Dermis microvascular lymphatic vessel endothelial cell (primary cell): Measurements from ENCODE around the gene USP53. TPM values are rescaled to one million over a fixed set of nuclear protein-coding genes. Genes with fewer than 3 reads are reported as not detected.
"Not testable (repeated sequence)": the region's sequence is repeated elsewhere in the genome, so short reads cannot be mapped to it uniquely, and the experiment has no call there.

ENCODE experiments used
- DNase-seq, 2 donors: peaks; one replicate each; pipeline versions ENCODE4 v3.0.0 to v3.0.0-alpha.2; 2010; ENCODE audit warnings: low read depth in 2 of 2
- total RNA-seq: library from RNA; depleted of rRNA; stranded (reverse); fragments of >200 nt; gene quantifications from 2 replicates; pipeline ENCODE4 v1.2.1, GENCODE V29; 2014

Gene USP53
- total RNA-seq: 14.4 and 16.9 TPM in 2 replicates

DNA sequence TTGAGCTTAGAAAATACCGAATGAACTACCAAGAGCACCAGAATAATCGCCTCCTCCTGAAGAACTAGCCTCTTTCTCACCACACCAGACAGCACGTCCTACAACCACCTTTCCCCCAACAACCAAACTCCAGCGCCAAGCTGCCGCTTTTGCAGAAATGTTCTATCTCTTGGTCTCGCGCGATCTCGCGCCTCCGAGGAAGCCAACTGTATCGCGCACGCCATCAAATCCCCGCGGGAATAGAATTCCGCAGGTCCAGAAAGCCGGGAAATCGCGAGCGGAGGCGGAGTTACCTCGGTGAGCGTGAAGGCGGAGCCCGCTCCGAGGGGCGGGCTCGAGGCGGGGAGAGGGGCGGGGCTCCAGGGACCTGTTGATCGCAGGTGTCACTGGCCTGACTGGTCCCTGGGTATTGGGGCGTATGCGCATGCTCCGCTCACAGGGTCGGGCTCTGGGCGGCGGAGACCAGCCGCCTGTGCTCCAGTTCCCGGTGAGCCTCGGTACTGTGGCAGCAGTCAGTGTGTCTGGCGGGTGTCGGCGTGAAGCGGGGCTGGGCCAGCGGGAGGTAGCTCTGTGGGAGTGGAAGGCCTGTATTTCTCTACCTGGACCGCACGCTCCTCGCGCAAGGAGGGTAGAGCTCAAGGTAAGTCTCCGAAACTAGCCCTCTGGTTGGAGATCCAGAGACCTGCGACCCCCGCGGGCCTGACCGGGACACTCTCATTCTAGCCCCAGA is at the start of gene USP53:
Gene USP53 (plus strand): TSS at position 480 of the 730 bp plus-strand sequence. CDS start 27,047 bp downstream, outside the sequence.
- peak; percentile 97 to 98 for DNase-seq

DNA sequence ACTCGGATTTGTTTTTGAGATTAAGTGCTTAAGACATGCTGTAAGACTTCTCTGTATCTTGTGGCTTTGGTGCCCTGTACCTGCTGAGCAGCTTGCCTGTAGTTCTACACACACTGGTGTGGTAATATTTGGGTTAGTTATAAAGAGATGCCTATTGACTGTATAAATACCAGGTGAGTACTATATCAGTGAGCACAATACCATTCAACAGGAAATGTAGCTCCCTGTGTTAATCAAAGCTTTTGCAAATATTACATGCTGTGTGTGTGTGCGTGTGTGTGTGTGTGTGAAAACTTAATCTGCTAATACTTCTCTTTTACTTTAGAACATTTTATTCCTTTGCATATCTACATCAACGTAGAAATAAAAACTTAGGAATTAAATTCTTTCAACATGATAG is 46.7 kb upstream of the USP53 start:
- DNase-seq: no peak

DNA sequence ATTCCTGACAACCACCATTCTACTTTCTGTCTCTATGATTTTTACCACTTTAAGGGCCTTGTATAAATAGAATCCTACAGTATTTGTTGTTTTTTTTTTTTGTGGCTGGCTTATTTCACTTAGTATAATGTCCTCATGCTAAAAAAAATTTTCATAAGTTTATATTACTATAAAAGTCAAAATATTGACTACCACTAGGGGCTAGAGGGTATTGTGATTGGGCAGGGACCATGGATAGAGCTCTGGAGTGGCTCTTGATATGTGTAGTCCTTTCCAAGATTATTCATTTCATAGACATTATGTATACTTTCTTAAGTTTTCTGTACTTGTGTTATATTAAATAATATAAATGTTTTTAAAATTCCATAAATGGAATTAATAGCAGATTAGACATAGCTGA is 42.3 kb upstream of the USP53 start:
- no peak for DNase-seq

DNA sequence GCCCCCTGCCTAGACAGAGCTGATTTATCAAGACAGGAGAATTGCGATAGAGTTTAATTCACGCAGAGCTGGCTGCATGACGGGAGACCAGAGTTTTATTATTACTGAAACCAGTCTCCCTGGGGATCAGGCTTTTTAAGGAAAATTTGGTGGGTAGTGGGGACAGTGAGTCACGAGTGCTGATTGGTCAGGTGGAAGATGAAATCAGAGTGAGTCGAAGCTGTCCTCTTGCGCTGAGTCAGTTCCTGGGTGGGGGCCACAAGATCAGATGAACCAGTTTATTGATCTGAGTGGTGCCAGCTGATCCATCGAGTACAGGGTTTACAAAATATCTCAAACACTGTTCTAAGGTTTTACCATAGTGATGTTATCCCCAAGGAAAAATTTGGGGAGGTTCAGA is 40.3 kb upstream of the USP53 start:
- no peak for DNase-seq

DNA sequence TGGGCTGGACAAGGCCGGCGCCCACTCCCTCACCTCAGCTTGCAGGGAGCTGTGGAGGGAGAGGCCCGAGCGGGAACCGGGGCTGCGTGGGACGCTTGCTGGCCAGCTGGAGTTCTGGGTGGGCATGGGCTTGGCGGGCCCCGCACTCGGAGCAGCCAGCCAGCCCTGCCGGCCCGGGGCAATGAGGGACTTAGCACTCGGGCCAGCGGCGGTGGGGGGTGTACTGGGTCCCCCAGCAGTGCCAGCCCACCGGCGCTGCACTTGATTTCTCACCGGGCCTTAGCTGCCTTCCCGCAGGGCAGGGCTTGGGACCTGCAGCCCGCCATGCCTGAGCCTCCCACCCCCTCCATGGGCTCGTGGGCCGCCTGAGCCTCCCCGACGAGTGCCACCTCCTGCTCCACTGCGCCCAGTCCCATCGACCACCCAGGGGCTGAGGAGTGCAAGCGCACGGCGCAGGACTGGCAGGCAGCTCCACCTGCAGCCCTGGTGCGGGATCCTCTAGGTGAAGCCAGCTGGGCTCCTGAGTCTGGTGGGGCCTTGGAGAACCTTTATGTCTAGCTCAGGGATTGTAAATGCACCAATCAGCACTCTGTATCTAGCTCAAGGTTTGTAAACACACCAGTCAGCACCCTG is 38.7 kb upstream of the USP53 start:
- not testable (repeated sequence) for DNase-seq

DNA sequence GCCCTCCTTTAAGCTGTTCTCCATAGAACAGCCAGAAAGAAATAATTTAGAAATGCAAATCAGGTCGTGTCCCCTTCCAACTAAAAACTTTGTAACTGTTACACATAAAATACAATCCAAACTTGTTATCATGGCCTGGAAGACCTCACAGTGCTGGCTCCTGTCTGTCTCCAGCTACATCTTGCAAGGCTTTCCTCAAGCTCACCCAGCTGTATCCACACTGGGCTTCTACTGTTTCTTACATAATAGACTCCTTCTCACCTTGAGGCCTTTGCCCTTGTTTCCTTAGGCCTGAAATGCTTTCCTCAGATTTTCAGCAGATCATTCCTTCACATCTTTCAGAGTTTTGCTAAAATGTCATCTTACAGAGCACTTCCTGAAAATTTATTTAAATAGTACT is 33.5 kb upstream of the USP53 start:
- DNase-seq: no peak

DNA sequence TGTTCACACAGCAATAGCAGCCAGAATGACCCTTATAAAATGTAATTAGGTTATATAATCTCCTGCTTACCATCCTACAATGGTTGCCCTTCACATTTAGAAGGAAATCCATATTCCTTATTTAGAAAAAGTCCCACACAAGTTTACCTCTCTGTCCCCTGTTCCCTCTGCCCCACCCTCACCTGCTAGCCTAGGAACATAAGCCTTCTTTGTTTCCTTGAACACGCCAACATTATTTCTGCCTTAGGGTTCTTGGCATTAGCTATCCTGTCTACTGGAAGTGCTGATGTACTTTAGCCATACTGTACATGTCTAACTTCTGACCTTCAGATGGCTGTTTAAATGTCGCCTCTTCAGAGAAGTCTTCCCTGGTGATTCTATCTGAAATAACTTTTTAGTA is 28.4 kb upstream of the USP53 start:
- DNase-seq: no peak

DNA sequence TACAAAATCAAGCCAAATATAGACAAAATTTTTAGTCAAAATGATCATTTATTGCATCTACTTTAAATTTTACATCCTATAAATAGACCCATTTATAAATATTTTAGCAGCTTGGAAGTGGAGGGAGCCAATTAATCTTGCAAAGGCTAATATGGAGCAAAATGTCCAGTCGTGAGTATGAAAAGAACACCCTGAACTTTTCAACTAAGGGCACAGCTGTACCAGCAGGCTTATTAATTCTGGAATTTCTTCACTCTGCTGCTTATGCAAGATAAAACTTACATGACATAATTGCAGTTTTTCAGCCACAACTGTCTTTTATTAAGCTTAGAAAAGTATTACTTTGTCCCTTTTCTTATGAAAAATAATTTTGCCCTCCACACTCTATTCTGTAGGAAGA is 22.9 kb upstream of the USP53 start:
- no peak for DNase-seq

DNA sequence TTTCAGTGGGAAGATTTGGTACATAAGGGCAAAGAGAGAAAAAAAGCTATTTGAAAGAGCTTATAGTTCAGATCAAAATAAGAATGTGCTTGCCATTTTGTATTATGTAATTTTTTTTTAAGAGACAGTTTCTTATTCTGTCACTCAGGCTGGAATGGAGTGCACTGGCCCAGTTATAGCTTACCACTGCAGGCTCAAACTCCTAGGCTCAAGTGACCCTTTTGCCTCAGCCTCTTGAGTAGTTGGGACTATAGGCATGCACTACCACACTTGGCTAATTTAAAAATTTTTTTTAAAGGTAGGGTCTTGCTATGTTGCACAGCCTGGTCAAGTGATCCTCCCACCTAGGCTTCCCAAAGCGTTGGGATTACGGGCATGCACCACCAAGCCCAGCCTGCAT is 22.2 kb upstream of the USP53 start:
- DNase-seq: no peak

DNA sequence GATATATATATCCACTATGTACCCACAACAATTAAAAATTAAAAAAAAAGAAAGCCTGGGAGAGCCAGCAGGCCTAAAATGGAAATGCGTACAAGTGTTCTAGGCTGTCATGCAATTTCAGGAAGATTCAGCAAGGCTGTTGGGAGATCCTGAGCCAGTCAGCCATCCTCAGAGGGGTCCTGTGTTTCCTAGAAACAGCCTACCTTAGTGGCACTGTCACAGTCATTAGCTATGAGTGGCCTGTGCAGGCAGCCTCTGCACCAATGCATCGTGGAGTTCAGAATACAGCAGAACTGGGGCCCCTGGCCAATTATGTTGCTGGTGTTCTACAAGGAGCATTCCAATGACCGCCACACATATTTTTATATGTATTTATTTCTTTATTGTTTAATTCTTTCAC is 21.0 kb upstream of the USP53 start:
- no peak for DNase-seq

DNA sequence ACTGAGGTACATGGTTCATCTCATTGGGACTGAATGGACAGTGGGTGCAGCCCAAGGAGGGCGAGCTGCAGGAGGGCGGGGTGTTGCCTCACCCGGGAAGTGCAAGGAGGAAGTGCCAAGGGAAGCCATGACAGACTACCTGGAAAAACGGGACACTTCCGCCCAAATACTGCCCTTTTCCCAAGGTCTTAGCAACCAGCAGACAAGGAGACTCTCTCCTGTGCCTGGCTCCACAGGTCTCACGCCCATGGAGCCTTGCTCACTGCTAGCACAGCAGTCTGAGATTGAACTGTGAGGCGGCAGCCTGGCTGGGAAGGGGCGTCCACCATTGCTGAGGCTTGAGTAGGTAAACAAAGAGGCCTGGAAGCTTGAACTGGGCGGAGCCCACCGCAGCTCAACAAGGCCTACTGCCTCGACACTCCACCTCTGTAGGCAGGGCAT is 14.7 kb upstream of the USP53 start:
- no peak for DNase-seq

DNA sequence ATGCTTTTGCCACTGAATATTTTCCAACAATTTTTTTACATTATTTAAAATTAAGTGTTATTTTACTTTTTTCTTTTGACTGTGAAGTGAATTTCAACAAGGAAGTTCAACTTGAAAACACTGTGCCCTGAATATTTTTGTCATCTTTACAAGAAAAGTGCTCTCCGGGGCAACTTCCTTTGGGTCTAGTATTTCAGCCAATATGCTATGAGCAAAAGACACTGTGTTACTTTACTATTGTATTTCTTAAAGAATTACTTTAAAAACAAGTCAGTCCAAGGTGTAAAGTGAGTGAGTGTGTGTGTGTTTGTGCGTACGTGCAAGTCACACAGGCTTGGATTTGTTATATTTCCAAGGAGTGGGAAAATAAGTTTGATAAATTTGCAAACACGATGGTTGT is 7.6 kb upstream of the USP53 start:
- DNase-seq: no peak

DNA sequence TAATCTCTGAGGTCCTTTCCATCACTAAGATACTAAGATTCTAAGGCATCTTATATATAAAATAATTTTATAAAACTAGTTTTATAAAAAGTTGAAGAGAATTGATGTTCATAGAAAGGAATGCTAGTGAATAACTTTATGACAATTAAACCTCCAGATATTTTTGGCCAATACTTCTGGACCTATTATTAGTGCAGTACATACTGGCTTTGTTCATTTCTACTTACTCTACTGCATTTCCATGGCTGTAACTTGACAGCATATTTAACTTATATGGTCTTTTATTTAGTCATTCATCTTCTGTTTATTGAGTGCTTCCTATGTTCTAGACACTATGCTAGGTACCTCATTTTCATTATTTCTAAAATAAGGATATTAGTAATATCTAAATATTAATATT is 6.8 kb upstream of the USP53 start:
- no peak for DNase-seq

DNA sequence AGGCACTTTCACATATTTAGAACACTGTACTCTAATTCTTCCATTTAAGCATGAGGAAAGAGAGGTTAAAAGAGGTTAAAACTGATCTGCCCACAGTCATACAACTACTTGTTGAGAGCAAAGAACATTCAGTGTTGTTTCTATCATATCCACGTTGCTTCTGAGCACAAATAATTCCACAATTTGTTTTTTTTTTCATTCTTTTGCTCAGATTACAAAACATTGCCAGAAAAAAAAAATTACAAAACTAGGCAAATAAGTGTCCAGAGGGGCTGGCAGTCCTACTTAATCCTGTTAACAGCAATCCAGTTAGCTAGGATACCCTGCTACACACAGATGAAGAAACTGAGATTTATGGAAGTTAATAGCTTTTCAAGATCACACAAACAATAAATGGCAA is 6.3 kb upstream of the USP53 start:
- DNase-seq: no peak

DNA sequence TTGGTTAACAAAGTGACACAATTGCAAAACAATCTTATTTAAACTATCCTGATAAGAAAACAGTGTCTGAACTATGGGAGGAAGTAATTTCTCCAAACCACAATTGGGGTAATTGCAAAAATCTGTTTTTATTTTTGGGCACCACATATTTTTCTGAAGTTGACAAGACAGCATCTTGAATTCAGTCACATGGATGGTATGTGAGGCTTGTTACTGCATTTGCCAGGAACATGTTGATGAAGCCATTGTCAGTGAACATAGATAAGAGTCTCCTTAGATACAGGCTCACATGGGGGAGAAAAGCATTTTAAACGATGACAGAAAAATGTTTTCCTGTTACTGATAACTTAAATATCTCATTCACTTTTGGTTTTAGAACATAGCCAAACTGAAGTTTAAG is 5.5 kb upstream of the USP53 start:
- DNase-seq: peak in 1 of 2 donors; percentile 37

DNA sequence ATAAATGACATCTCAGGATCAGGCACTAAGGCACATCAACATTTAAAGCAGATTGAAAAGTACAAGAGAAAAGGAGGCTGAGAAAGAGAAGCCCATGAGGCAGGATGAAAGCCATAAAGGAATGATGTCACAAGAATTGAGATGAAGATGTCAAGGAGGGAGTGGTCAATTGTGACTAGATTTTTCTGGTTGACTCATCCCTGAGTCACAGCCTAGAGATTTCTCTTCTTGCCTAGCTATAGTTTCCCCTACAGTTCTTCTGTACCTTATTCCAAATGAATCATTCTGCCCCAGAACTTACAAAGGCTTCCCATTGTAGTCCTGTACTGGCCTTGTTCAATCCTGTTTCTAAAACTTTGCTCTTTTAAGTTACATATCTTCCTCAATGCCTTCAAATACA is 3.4 kb upstream of the USP53 start:
- DNase-seq: peak in 1 of 2 donors; percentile 73

DNA sequence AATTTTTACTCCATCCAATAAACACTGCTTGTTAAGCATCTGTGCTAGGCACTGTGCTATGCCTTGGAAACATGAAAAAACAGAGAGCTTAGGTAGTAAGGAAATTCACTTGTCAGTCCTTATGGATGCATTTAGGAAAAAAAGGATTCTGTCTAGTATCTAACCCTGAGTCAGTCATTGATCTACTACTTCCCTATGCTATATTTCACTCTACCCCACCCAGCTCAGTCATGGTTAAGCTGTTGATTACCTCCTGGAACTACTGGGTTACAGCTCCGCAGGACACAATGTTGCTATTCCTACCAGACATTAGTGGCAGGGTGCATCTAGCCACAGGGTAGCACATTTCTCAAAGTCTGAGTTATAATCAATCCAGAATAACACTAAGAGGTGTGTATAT is 2.9 kb upstream of the USP53 start:
- no peak for DNase-seq

DNA sequence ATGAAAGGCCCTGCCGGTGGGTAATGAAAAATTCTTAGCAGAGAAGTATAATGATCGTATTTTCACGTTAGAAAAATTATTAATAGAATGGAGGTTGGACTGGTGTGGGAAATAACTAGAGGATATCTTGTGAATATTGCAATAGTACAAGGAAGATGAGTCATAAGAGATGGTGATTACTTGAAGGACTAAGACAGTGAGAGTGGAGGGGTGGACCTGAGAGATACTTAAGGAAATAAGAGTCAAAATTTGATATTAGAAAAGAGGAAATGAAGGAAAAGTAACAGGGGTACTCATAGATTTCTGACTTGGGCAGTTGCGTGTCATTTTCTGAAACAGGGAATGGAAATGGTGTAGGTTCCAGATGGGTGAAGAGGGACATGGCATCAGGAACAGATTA is 1.7 kb upstream of the USP53 start:
- no peak for DNase-seq

DNA sequence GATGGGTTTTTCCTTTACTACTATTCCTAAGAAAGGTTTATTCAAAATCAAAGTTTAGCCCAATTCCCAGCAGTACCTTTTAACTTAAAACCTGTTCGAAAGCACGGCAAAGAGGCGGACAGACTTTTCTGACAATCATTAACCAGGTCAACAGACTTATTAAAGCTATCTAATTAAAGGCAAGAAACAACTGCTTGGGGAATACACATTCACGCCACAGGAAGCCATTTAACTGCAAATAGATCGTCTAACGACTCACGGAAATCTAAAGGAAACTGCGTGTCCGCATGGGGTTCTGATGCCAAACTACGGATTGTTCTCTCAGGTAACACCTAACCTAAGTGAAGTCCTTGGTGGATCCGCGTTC is 663 bp upstream of the USP53 start:
- peak in 1 of 2 donors; percentile 39 for DNase-seq

DNA sequence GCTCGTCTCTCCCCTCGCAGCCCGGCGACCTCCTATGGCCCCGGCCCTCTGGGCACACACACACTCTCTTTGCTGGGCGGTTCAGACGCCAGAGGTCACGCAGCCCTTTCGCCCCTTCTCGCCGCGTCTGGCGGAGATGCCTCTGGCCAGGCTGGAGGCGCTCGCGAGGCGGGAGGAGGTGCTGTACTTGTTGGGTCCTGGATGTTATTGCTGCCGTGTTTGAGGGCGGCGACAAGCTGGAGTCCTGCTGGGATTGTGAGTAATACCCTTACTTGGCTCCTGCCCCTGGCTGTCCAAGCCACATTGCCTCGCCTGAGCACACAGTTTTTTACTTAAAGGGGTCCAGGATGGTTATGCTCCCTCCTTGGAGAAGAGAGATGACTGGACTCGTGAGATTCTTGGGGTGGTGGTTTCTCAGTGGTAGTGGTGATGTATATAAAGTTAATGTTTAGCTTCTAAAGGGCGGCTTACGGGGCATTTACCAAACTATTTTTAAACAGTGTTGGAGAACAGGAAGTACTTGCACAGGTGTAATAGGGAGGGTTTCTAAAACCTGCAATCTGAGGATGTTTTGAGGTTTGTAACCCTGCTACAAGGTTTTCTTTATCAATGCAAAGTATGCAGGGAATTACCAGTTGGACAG is 572 bp downstream of the USP53 start:
- peak; percentile 63 to 96 for DNase-seq

DNA sequence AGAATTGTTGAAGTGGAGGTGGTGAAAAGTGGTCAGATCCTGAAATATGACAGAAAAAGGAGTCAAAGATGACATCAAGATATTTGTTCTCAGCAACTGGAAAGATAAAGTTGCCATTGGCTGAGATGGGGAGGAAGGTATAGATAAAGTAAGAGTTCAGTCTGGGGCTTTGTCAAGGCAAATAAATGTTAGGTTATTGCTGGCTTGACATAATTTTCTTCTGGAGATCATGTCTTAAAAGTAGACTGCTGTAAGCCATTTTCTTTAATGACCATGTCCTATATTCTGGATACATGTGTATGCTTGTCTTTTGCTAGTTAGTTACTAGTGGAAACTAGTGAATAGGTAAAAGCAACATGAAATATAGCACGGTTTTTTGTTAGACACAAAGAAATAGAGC is 5.6 kb downstream of the USP53 start:
- DNase-seq: no peak

DNA sequence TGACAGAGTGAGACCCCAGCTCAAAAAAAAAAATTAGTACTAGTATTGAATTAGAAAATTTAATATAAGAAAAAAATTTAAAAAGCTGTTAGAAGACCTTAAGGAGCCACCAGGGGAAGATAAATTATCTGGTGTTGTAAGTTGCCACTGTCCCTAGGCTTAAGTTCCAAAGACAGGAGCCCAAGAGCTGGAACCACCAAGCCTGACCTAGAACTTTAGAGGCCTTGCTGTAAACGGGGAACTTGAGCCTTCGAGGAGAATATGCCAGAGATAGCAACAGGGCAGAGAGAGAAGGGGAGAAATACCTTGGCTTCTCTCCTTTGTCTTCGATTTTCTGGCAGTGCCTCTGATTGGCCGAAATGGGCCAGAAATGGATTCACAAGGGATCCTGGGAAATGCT is 8.9 kb downstream of the USP53 start:
- DNase-seq: no peak

DNA sequence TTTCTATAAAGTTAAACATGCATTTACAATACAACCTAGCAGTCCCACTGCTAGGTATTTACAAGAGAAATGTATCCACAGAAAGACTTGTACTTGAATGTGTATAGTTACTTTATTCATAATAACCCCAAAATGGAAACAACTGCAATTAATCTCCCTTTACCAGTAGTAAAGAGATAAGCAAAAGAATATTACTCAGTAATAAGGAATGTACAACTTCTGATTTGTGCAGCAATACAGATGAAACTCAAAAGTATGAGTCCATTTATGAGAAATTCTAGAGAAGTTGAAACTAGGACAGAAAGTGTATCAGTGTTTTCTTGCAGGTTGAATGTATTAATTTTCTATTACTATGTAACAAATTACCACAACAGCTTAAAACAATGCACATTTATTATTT is 15.2 kb downstream of the USP53 start:
- no peak for DNase-seq
